ENCODE measurements around the gene CAV1. TPM values are rescaled to one million over a fixed set of nuclear protein-coding genes. Genes with fewer than 3 reads are reported as not detected.
"Not testable (repeated sequence)": the region's sequence is repeated elsewhere in the genome, so short reads cannot be mapped to it uniquely, and the experiment has no call there.

The CAV1 gene
- total RNA-seq, 1 experiment from 2014 or later: not detected

- in situ Hi-C loops (cut with HindIII; ENCODE audit: low sequenced_read_pairs): no loop called here
Measured at GRCh38 chr7:116574025-116574822, 49.4 kb downstream of the CAV1 start.

GRCh38 chr7:116575853-116576252, 51.0 kb downstream of the CAV1 start:
- in situ Hi-C loops (cut with HindIII; ENCODE audit: low sequenced_read_pairs): no loop called here

More at GRCh38 chr7:116574025-116574822, 49.4 kb downstream of the CAV1 start:
- no peak for DNase-seq (ENCODE audit: low spot score)

GRCh38 chr7:116576350-116577319, 51.8 kb downstream of the CAV1 start:
- DNase-seq (ENCODE audit: low spot score): no peak
- in situ Hi-C loops (cut with HindIII; ENCODE audit: low sequenced_read_pairs): no loop called here

More at GRCh38 chr7:116575853-116576252, 51.0 kb downstream of the CAV1 start:
- no peak for DNase-seq (ENCODE audit: low spot score)

DNA sequence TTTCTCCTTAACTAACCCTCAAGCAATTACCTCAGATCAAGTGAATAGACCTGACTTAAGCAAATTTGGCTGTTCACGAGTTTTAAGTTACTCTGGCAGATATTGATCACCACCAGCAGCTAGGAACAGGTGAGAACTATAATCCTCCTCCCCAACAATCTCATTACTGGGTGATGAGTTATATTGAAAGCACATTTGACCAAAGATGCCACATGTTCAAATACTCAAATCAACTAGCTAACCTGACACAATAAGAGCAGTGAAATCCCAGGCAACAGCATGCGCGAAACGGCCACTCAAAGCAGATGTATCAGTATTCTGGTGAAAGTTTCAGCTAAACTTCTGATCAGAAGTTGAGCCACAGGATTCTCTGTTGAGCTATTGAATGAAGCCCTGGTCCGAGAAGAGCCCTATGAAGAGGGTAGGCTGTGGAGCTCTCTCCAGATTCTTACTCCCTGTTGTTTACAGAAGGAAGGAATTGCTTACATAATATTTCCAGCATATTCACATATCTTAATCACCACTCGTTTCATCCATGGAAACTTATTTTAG, 52.6 kb downstream of the CAV1 start:
- no peak for DNase-seq (ENCODE audit: low spot score)
- in situ Hi-C loops (cut with HindIII; ENCODE audit: low sequenced_read_pairs): no loop called here

DNA sequence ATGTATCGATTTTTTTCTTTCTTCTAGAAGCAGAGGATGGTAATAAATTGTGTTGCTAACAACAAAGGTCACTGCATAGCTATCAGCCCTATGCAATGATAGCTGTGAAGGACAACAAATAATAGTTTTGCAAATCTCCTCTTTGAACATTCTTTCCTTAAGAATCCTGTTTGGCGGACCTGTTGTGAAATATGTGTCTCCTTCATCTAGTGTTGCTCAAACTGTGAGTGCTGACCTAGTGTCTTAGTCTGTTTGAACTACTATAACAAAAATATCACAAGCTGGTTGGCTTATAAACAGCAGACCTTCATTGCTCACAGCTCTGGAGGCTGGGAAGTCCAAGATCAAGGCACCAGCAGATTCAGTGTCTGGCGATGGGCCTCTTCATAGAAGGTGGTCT, 53.7 kb downstream of the CAV1 start:
- in situ Hi-C loops (cut with HindIII; ENCODE audit: low sequenced_read_pairs): no loop called here
- DNase-seq (ENCODE audit: low spot score): no peak

DNA sequence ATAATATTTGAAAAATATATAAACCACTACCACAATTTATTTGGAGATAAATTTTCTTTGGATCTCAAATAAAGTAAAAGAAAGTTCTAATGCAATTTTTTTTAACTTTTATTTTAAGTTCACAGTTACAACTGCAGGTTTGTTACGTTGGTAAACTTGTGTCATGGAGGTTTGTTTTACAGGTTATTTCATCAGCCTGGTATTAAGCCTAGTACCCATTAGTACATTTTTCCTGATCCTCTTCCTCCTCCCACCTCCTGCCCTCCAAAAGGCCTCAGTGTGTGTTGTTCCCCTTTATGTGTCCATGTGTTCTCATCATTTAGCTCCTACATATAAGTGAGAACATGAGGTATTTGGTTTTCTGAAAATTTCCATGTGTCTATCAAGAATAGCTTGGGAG, 54.5 kb downstream of the CAV1 start:
- in situ Hi-C loops (cut with HindIII; ENCODE audit: low sequenced_read_pairs): no loop called here
- DNase-seq (ENCODE audit: low spot score): no peak

GRCh38 chr7:116579835-116580234, 55.0 kb downstream of the CAV1 start:
- no peak for DNase-seq (ENCODE audit: low spot score)
- in situ Hi-C loops (cut with HindIII; ENCODE audit: low sequenced_read_pairs): loop anchor here (10.0 kb wide), 1 partner anchor 325 kb away; no protein-coding TSS in a partner anchor

GRCh38 chr7:116582164-116582732, 57.4 kb downstream of the CAV1 start:
- no peak for DNase-seq (ENCODE audit: low spot score)
- in situ Hi-C loops (cut with HindIII; ENCODE audit: low sequenced_read_pairs): loop anchor here (10.0 kb wide), 1 partner anchor 327 kb away; no protein-coding TSS in a partner anchor

GRCh38 chr7:116582806-116583444, 58.1 kb downstream of the CAV1 start:
- no peak for DNase-seq (ENCODE audit: low spot score)
- in situ Hi-C loops (cut with HindIII; ENCODE audit: low sequenced_read_pairs): loop anchor here (10.0 kb wide), 1 partner anchor 328 kb away; no protein-coding TSS in a partner anchor

- in situ Hi-C loops (cut with HindIII; ENCODE audit: low sequenced_read_pairs): loop anchor here (10.0 kb wide), 1 partner anchor 329 kb away; no protein-coding TSS in a partner anchor
Measured at GRCh38 chr7:116583653-116584052, 58.8 kb downstream of the CAV1 start.

GRCh38 chr7:116584721-116585120, 59.9 kb downstream of the CAV1 start:
- no peak for DNase-seq (ENCODE audit: low spot score)
- in situ Hi-C loops (cut with HindIII; ENCODE audit: low sequenced_read_pairs): loop anchor here (10.0 kb wide), 1 partner anchor 330 kb away; no protein-coding TSS in a partner anchor

More at GRCh38 chr7:116583653-116584052, 58.8 kb downstream of the CAV1 start:
- DNase-seq (ENCODE audit: low spot score): no peak

DNA sequence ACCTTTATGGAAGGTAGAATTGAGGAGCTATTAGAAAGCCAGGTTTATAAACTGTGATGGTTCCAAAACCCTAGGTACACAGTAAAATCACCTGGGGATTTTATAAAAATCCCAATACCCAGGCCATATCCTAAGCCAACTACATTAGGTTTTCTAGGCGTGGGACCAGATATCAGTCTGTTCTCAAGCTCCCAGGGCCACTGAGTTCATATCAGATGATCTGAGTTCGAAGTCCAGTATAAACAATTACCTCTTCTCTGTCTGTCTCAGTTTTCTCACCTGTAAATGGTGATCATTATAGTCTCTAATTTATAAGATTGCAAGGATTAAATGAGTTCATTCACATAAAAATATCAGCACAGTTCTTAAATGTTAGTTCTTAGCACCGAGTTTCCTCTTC, 60.6 kb downstream of the CAV1 start:
- no peak for DNase-seq (ENCODE audit: low spot score)
- in situ Hi-C loops (cut with HindIII; ENCODE audit: low sequenced_read_pairs): loop anchor here (10.0 kb wide), 1 partner anchor 331 kb away; no protein-coding TSS in a partner anchor

- in situ Hi-C loops (cut with HindIII; ENCODE audit: low sequenced_read_pairs): loop anchor here (10.0 kb wide), 1 partner anchor 331 kb away; no protein-coding TSS in a partner anchor
Measured at GRCh38 chr7:116585967-116586366, 61.1 kb downstream of the CAV1 start.

GRCh38 chr7:116587200-116587599, 62.4 kb downstream of the CAV1 start:
- DNase-seq (ENCODE audit: low spot score): not testable (repeated sequence)
- in situ Hi-C loops (cut with HindIII; ENCODE audit: low sequenced_read_pairs): loop anchor here (10.0 kb wide), 1 partner anchor 332 kb away; no protein-coding TSS in a partner anchor

More at GRCh38 chr7:116585967-116586366, 61.1 kb downstream of the CAV1 start:
- DNase-seq (ENCODE audit: low spot score): no peak

- in situ Hi-C loops (cut with HindIII; ENCODE audit: low sequenced_read_pairs): loop anchor here (10.0 kb wide), 1 partner anchor 333 kb away; no protein-coding TSS in a partner anchor
- DNase-seq (ENCODE audit: low spot score): no peak
Measured at GRCh38 chr7:116588225-116588624, 63.4 kb downstream of the CAV1 start.

DNA sequence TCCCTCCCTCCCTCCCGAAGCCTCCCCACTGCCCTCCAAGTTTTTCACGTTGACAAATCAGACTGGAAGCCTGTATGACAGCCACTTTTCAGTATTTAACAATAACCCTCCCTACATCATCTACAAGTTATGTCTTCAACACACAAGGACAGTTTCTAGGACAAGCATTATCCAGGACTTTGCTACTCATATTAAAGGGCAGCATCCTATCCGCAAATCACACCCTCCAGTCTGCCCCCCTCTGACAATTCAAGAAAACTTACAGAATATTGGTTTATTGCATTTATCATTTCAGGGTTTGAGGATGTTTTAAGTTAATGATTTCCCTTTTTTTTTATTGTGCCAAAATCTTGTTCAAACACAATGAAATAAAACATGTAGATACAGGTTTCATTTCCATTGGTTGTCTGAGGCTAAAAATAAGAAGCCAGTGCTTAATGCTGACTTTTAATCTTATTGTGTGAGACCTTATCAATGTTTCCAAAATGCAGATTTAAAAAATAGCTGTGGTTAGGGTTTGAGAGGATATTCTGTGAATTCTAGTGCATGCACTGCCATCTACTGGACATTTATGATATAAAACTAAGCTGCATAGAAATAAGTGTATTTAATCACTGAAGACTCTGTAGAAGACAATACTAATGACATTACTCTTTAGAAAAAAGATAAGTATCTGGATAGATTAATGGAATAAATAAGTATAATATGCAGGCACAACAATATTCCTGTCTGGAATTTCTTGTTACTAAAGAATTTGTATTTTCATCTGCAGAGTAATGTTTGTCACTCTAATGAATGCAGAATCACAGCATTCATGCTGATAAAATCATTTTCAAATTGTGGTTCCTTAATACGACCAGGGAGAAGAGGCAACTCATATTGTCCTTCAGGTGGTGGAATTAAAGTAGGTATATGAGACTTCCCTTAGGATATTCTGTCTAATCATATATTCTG, 64.1 kb downstream of the CAV1 start:
- peak; percentile 52 for DNase-seq (ENCODE audit: low spot score)
- in situ Hi-C loops (cut with HindIII; ENCODE audit: low sequenced_read_pairs): loop anchor here (10.0 kb wide), 1 partner anchor 334 kb away; no protein-coding TSS in a partner anchor
